HG03025 (cell line): ENCODE data around the gene CAMK1.

Source experiments
- ATAC-seq: cut with Tn5 transposase; IDR thresholded peaks from one replicate; pipeline ENCODE4 v1.9.1; 2021; ENCODE audit warnings: mild to moderate bottlenecking, moderate library complexity; ENCODE audit not compliant: unreplicated experiment, low FRiP score

CAMK1 gene

DNA sequence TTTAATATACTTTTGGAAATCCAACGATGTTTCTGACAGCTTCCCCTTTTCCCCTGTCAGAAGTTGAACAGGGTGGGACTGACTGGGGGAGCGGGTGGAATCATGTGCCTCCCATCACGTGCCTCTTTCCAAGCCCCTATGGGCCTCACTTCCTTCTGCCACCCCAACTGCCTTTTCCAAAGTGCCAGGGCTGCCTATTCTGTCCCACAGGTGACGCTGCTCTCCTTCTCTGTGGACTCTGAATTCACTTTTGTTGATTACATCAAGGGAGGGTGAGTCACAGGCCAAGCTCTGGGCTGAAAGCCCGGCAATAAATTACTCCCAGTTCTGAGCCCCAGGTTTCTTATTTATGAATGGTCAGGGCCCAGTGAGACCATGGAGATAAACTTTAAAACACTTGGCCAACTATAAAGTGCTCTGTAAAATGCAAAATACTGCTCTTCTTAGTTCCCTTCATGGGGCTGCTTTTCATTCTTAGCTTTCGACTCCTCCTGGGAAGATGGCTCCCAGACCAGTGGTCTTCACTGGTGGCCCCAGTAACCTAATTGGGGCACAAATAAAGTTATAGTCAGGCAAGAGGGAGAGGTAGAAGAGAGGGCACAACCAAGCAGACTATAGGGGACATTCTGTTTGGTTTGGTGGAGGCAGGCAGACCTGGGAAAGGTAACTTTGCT lies 53.8 kb downstream of the CAMK1 start:
- no peak for ATAC-seq

DNA sequence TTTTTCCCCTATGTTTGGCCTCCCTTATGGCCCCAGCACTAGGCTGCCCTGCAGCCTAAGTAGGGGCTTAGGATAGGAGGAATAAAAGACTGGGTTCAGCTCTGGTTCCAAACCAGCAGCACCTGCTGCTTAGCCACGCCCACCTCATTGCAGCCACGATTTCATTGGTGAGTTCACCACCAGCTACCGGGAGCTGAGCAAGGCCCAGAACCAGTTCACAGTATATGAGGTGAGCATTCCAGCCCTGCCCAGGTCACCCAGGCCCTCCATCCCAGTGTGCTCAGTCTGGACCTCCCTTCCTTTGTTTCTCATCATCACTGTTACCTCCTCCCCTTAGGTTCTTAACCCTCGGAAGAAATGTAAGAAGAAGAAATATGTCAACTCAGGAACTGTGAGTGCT lies 54.6 kb downstream of the CAMK1 start:
- no peak for ATAC-seq

DNA sequence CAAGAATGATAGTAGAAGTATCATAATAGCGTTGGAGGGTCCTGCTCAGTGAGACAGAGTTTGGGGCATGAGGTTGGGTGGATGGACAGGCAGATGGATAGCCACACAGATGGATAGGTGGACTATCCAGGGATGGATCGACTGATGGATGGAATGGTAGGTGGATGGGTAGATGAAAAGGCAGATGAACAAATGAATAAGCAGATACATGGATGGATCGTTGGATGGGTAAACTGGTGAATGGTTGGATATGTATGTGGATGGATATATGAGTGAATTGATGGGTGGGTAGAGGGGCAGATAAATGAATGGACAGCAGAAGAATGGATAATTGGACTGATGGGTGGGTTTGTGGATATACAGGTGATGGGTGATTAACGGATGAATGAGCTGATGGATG lies 56.6 kb downstream of the CAMK1 start:
- no peak for ATAC-seq

DNA sequence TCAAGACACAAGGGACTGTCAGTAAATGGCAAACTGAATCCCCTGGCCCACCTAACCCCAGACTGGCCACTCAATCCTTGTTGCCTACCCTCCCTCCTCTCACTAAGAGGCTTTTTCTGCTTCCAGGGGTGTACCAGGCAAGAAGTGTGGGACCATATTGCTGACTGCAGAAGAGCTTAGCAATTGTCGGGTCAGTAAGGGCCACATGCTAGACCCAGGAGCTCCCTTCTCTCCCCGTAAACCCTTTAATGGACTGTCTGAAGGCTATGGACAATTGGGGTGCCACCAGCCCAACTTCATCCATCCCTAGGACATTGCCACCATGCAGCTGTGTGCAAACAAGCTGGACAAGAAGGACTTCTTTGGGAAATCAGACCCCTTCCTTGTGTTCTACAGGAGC lies 57.3 kb downstream of the CAMK1 start:
- no peak for ATAC-seq

DNA sequence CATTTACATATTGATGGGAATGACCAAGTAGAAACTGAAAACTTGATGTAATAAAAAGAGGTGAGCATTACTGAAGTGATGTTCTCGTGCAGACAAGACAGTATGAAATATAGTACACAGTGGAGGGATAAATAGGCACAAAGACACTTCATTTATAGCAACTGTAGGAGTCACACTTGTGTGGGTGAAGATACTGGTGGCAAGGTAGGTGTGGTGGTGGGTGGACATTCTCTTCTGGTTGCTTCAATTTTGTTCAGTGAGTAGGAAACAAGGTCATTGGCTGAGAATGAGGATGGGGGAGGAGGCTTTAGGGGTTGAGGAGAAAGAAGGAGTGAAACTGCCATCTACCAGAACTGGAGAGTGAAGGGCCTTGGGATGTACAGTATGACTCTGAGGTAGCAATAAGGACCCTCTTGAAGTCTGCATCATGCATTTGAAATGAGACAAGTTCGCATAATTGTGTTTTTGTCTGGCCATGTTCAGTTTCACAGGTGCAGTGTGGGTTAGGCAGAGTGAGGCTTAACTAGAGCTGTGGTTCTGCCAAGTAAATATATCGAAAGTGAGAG lies 59.5 kb downstream of the CAMK1 start:
- ATAC-seq, result no peak
